OCI-LY7 (cell line): ENCODE measurements around the gene C4orf36.

Source experiments
- CTCF ChIP-seq: fragments of 200-600 bp; sonication (generic); conservative IDR thresholded peaks from 2 replicates; pipeline ENCODE4 v1.5.1; 2014; ENCODE audit warnings: mild to moderate bottlenecking, antibody characterized with exemption, low read length, moderate library complexity, mixed read lengths
- EZH2phosphoT487 ChIP-seq: fragments of 200-600 bp; sonication (generic); IDR thresholded peaks from 2 replicates; pipeline ENCODE4 v1.6.1; 2018; ENCODE audit warnings: low read depth, borderline replicate concordance, mild to moderate bottlenecking, mixed run types, antibody characterized with exemption, low read length, moderate library complexity, mixed read lengths

- TF ChIP-seq CTCF (no peak), EZH2phosphoT487 (no peak)
Measured at GRCh38 chr4:86918539-86919072, 26.4 kb upstream of the C4orf36 start.
